Gastroesophageal sphincter (tissue), 4 donors: ENCODE results near the gene MARCO. TPM values are rescaled to one million over a fixed set of nuclear protein-coding genes. Genes with fewer than 3 reads are reported as not detected.

Experiments
- ATAC-seq: fragments of 150-250 bp; one replicate; pipeline ENCODE4 v1.9.1; 2016; ENCODE audit warnings: mild to moderate bottlenecking, moderate library complexity
- H3K27ac ChIP-seq, 4 donors: fragments of 200-600 bp; sonication (generic) in 3 of 4; 1 replicate in 3 of 4; 2 replicates in 1 of 4; pipeline ENCODE4 v1.5.1; 2016 to 2019
- H3K27me3 ChIP-seq: fragments of 200-600 bp; sonication (generic); one replicate; pipeline ENCODE4 v1.5.1; 2019
- H3K36me3 ChIP-seq, 2 donors: fragments of 200-600 bp; sonication (generic); one replicate each; pipeline ENCODE4 v1.5.1; 2019; ENCODE audit warnings: control low read depth in 1 of 2
- H3K4me1 ChIP-seq, 3 donors: fragments of 200-600 bp; sonication (generic); 1 replicate in 2 of 3; 2 replicates in 1 of 3; pipeline ENCODE4 v1.5.1; 2016 to 2019; ENCODE audit warnings: control low read depth in 2 of 3
- H3K4me3 ChIP-seq, 2 donors: fragments of 200-600 bp; sonication (generic); one replicate each; pipeline ENCODE4 v1.5.1; 2019; ENCODE audit warnings: mild to moderate bottlenecking in 1 of 2, moderate library complexity in 1 of 2
- H3K9me3 ChIP-seq, 3 donors: fragments of 200-600 bp; sonication (generic); one replicate each; pipeline ENCODE4 v1.5.1; 2017 to 2019; ENCODE audit warnings: control low read depth in 2 of 3
- CTCF ChIP-seq, 4 experiments: fragments of 200-600 bp in 2 of 4; fragments of 450-650 bp in 2 of 4; sonication (generic) in 1 of 4; IDR thresholded peaks; one replicate each; pipeline ENCODE4 v1.5.1; 2017 to 2019; ENCODE audit warnings: antibody characterized with exemption in 4 of 4, mild to moderate bottlenecking in 2 of 4, moderate library complexity in 2 of 4
- EP300 ChIP-seq: sonication (generic); formaldehyde crosslinking; IDR thresholded peaks from one replicate; pipeline ENCODE4 v1.6.1; 2017; ENCODE audit warnings: antibody characterized with exemption, mild to moderate bottlenecking
- POLR2A ChIP-seq, 2 donors: fragments of 450-650 bp; IDR thresholded peaks; one replicate each; pipeline ENCODE4 v1.6.1; 2017; ENCODE audit warnings: antibody characterized with exemption in 2 of 2, mild to moderate bottlenecking in 2 of 2, moderate library complexity in 1 of 2
- POLR2AphosphoS5 ChIP-seq: sonication (generic); formaldehyde crosslinking; IDR thresholded peaks from one replicate; pipeline ENCODE4 v1.6.1; 2017; ENCODE audit warnings: antibody characterized with exemption
- WGBS, 2 donors: methylation state at CpG; one replicate each; pipeline ENCODE4 v1.1.5; 2018; ENCODE audit warnings: low coverage in 1 of 2; 5-methylcytosine and 5-hydroxymethylcytosine counted together
- total RNA-seq, 4 donors: library from RNA; depleted of rRNA; stranded (reverse); fragments of >200 nt; gene quantifications; one replicate each; pipeline ENCODE4 v1.1.0, GENCODE V29; 2016

The MARCO gene
- total RNA-seq, 4 donors from 2014 or later: 1.9 to 56.1 (median 24.0) TPM

- no peak overlapping the region for H3K27ac ChIP-seq
- WGBS, 2 donors: 69 to 80% methylated on average over 1 to 3 of the region's 5 CpGs
Measured at GRCh38 chr2:118979152-118979861, 37.3 kb downstream of the MARCO start.

GRCh38 chr2:118980022-118980421, 38.0 kb downstream of the MARCO start:
- Histone ChIP-seq H3K4me1 (no peaks in the 10 kb centered on the region), H3K36me3 (no peaks in the 10 kb centered on the region), H3K27ac (no peak overlapping the region), H3K27me3 (peaks cover 47% of the 10 kb centered on the region), H3K9me3 (peaks cover 0 to 14% (median 0%) of the 10 kb centered on the region in 3 donors), H3K4me3 (no peak overlapping the region)
- no peak for TF ChIP-seq POLR2A (IDR thresholded peaks at IDR 0.05)
- no peak for TF ChIP-seq CTCF (IDR thresholded peaks at IDR 0.05)
- TF ChIP-seq POLR2AphosphoS5: no peak
- TF ChIP-seq EP300: no peak
- WGBS, 2 donors: 69 to 70% methylated on average over 2 to 4 of the region's 4 CpGs
- no peak for ATAC-seq

More at GRCh38 chr2:118979152-118979861, 37.3 kb downstream of the MARCO start:
- TF ChIP-seq EP300 (no peak), POLR2A (IDR thresholded peaks at IDR 0.05) (no peak), POLR2AphosphoS5 (no peak), CTCF (IDR thresholded peaks at IDR 0.05) (no peak)
- Histone ChIP-seq H3K36me3 (no peaks in the 10 kb centered on the region), H3K4me3 (no peak overlapping the region), H3K4me1 (no peaks in the 10 kb centered on the region), H3K9me3 (peaks cover 0 to 14% (median 0%) of the 10 kb centered on the region in 3 donors), H3K27me3 (peaks cover 47% of the 10 kb centered on the region)
- ATAC-seq: no peak

GRCh38 chr2:118980573-118980972, 38.6 kb downstream of the MARCO start:
- 43% methylated on average over 1 of the region's 2 CpGs; no CpG with 5 or more reads in 1 of the 2 donors for whole genome bisulfite sequencing, 2 donors
- TF ChIP-seq POLR2A (IDR thresholded peaks at IDR 0.05): no peak
- TF ChIP-seq POLR2AphosphoS5: no peak
- no peak for TF ChIP-seq EP300
- TF ChIP-seq CTCF (IDR thresholded peaks at IDR 0.05): no peak
- H3K9me3 ChIP-seq: peaks cover 0 to 14% (median 0%) of the 10 kb centered on the region in 3 donors
- no peaks in the 10 kb centered on the region for H3K36me3 ChIP-seq
- no peak overlapping the region for H3K27ac ChIP-seq
- H3K4me3 ChIP-seq: no peak overlapping the region
- no peak for ATAC-seq
- H3K4me1 ChIP-seq: no peaks in the 10 kb centered on the region
- peaks cover 47% of the 10 kb centered on the region for H3K27me3 ChIP-seq

GRCh38 chr2:118981632-118982031, 39.6 kb downstream of the MARCO start:
- H3K27ac ChIP-seq: no peak overlapping the region
- WGBS, 2 donors: 0% methylated on average over 1 of the region's 2 CpGs; no CpG with 5 or more reads in 1 of the 2 donors

More at GRCh38 chr2:118981632-118982031, 39.6 kb downstream of the MARCO start:
- Histone ChIP-seq H3K4me3 (no peak overlapping the region), H3K4me1 (no peaks in the 10 kb centered on the region), H3K9me3 (peaks cover 0 to 9% (median 0%) of the 10 kb centered on the region in 3 donors), H3K27me3 (peaks cover 40% of the 10 kb centered on the region), H3K36me3 (no peaks in the 10 kb centered on the region)
- no peak for ATAC-seq
- TF ChIP-seq POLR2A (IDR thresholded peaks at IDR 0.05): no peak
- TF ChIP-seq POLR2AphosphoS5: no peak
- TF ChIP-seq EP300: no peak
- TF ChIP-seq CTCF (IDR thresholded peaks at IDR 0.05): no peak
